Breast epithelium (tissue), 3 donors: ENCODE data around the gene SIGLEC7.

Experiments
- CTCF ChIP-seq, 3 donors: fragments of 450-650 bp; IDR thresholded peaks; one replicate each; pipeline ENCODE4 v1.5.1; 2016 to 2017; ENCODE audit warnings: antibody characterized with exemption in 3 of 3, mild to moderate bottlenecking in 3 of 3, moderate library complexity in 3 of 3
- POLR2A ChIP-seq: fragments of 450-650 bp; IDR thresholded peaks from one replicate; pipeline ENCODE4 v1.6.1; 2016; ENCODE audit warnings: antibody characterized with exemption, mild to moderate bottlenecking, moderate library complexity

- TF ChIP-seq CTCF (IDR thresholded peaks at IDR 0.05), result no peak
- no peak for TF ChIP-seq POLR2A
Measured at GRCh38 chr19:51185868-51186215, 43.7 kb downstream of the SIGLEC7 start.
